Erythroblast (primary cell): Measurements from ENCODE around the gene ECE2.

Experiments
- GATA1 ChIP-seq: IDR thresholded peaks from 2 replicates; pipeline ENCODE4 v1.6.1; 2011; ENCODE audit warnings: low read depth, mild to moderate bottlenecking, control low read depth, low read length, moderate library complexity
- POLR2A ChIP-seq: IDR thresholded peaks from 2 replicates; pipeline ENCODE4 v1.6.1; 2011; ENCODE audit warnings: mild to moderate bottlenecking, low read length

DNA sequence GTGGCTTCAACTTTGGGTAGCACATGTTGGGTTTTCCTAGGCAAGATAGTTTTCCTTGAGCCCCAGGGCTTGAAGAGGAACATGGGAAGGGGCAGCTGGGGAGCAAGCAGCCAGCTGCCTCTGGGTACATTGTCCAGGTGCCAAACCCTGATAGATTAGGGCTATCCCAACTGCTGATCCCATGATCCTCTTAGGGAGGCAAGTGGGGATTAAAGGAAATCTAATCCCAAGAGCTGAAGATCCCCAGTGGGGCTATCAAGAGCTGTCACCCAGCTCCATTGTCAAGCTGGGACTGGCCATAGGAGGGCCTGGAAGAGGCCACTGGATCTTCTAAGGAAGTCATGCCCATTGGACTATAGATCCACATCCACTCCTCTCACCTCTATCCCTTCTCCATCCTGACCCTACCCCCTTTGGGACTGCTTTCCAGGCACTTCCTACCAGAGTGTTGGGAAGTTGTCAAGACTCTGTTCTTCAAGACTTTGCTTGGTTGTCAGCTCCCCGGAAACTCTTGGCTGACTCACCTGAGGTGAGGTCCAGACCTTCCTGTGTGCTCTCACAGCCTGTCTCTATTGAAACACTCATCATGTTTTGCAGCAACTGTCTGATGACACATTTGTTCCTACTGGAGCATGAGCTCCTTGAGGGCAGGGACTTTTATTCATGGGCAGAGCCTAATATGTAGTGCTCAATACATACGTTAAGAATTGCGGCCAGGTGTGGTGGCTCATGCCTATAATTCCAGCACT, 20.4 kb upstream of the ECE2 start:
- TF ChIP-seq GATA1, result no peak
- TF ChIP-seq POLR2A, result no peak
